Psoas muscle (tissue), 8 donors: ENCODE measurements around the gene TNPO1. TPM values are rescaled to one million over a fixed set of nuclear protein-coding genes. Genes with fewer than 3 reads are reported as not detected.

ENCODE experiments used
- ATAC-seq, 4 donors: fragments of 200-7000 bp; cut with Tn5 transposase; one replicate each; pipeline ENCODE4 v1.9.1; 2020; ENCODE audit warnings: moderate library complexity in 3 of 4, mild to moderate bottlenecking in 2 of 4
- DNase-seq, 2 donors: peaks; one replicate each; pipeline ENCODE4 v3.0.0-alpha.2; 2020
- H3K27ac ChIP-seq: fragments of 200-600 bp; one replicate; pipeline ENCODE4 v1.8.0; 2022
- H3K27me3 ChIP-seq, 3 donors: fragments of 200-600 bp in 1 of 3; one replicate each; pipeline versions ENCODE4 v1.6.1 to v1.8.0; 2013 to 2022; ENCODE audit warnings: low read length in 2 of 3, mild to moderate bottlenecking in 2 of 3, moderate library complexity in 1 of 3; ENCODE audit not compliant: insufficient read depth in 3 of 3
- H3K36me3 ChIP-seq, 2 donors: fragments of 200-600 bp in 1 of 2; one replicate each; pipeline versions ENCODE4 v1.6.1 to v1.8.0; 2013 to 2022; ENCODE audit warnings: low read depth in 1 of 2, mild to moderate bottlenecking in 1 of 2, moderate library complexity in 1 of 2; ENCODE audit not compliant: insufficient read depth in 1 of 2
- H3K4me1 ChIP-seq: fragments of 200-600 bp; one replicate; pipeline ENCODE4 v1.8.0; 2022
- H3K4me3 ChIP-seq: fragments of 200-600 bp; one replicate; pipeline ENCODE4 v1.8.0; 2022; ENCODE audit warnings: mild to moderate bottlenecking
- H3K9me3 ChIP-seq: fragments of 200-600 bp; one replicate; pipeline ENCODE4 v1.8.0; 2022
- CTCF ChIP-seq: fragments of 200-600 bp; IDR thresholded peaks from one replicate; pipeline ENCODE4 v1.8.0; 2022; ENCODE audit warnings: antibody characterized with exemption
- WGBS, 3 donors: extraction: QIAGEN DNeasy Blood & Tissue Kit; methylation state at CpG; one replicate each; pipeline versions ENCODE4 v1.1.6 to v1.1.7; 2013; 5-methylcytosine and 5-hydroxymethylcytosine counted together
- intact Hi-C, 2 donors: fragments of 100-400 bp; cut with DNase I; formaldehyde crosslinking; loops; one replicate each; pipeline versions ENCODE4 v1.11.0 to v1.14.2; 2022
- polyA plus RNA-seq, 3 donors: library from polyadenylated mRNA; stranded (reverse); fragments of 200-250 nt; gene quantifications; one replicate each; pipeline ENCODE4 v1.2.3, GENCODE V29; 2013
- total RNA-seq, 4 donors: library from RNA; stranded (reverse); fragmentation: NEBNext Ultra II Directional in 2 of 4; extraction: Animal tissue kit (Norgen Biotek cat#: 25700) in 2 of 4; gene quantifications; one replicate each; pipeline versions ENCODE4 v1.2.1 to v1.2.4, GENCODE V29; 2021 to 2023
- donor health status: healthy with polysubstance abuse.
- donor health status: DM: no; HTN: no; CAD: no; lungs with moderate emphysema.
- donor health status: Bipolar disorder and iron deficiency.
- donor health status: healthy.
- donor health status: DM: yes; HTN: yes; CAD: no.
- donor health status: DM: no; HTN: no; CAD: no.
- donor health status: DM: no; HTN: no; CAD: no.
- donor health status: DM: yes; HTN: yes; CAD: no.

TNPO1 gene
- total and polyA plus RNA-seq, 7 donors: 15.0 to 115 (median 75.0) TPM

- intact Hi-C loops: no loop called here
- peak; percentile 81 to 91 for DNase-seq
- WGBS, 3 donors: 1 to 4% (median 1%) methylated on average over 32 to 33 of the region's 33 CpGs
- peak overlapping the region; percentile 96 for H3K27ac ChIP-seq
- no peaks in the 10 kb centered on the region for H3K36me3 ChIP-seq
- H3K27me3 ChIP-seq: no peaks in the 10 kb centered on the region
- peak; percentile 61 to 77 (median 68) for ATAC-seq
- H3K4me1 ChIP-seq: peaks cover 29% of the 10 kb centered on the region
- no peak for TF ChIP-seq CTCF
- H3K4me3 ChIP-seq: peak overlapping the region; percentile 86
- no peaks in the 10 kb centered on the region for H3K9me3 ChIP-seq
These were observed 138.8 kb downstream of the TNPO1 start for GRCh38 chr5:72955143-72955767.

GRCh38 chr5:72955768-72956323 lies 139.4 kb downstream of the TNPO1 start, which contains the start of gene FCHO2:
TSS of gene FCHO2 (plus strand) at chr5:72956041. CDS start at chr5:72956097, 56 bp downstream.
- Histone ChIP-seq H3K36me3 (no peaks in the 10 kb centered on the region), H3K27ac (peak within 1 kb of the TSS; percentile 96), H3K4me1 (peaks cover 29% of the 10 kb centered on the region), H3K9me3 (no peaks in the 10 kb centered on the region), H3K4me3 (peak within 1 kb of the TSS; percentile 86), H3K27me3 (no peaks in the 10 kb centered on the region)
- 0 to 1% (median 0%) methylated on average over 41 to 64 of the region's 64 CpGs for WGBS, 3 donors
- ATAC-seq (peak; percentile 95 to 97 (median 96)), DNase-seq (peak; percentile 99 to 100)
- intact Hi-C loops: no loop called here
- peak; percentile 76 for TF ChIP-seq CTCF

- peak overlapping the region; percentile 96 for H3K27ac ChIP-seq
- DNase-seq (peak; percentile 43 to 78), ATAC-seq (peak in 3 of 4 donors; percentile 1 to 67 (median 60))
- no peak for TF ChIP-seq CTCF
- H3K4me1 ChIP-seq: peaks cover 29% of the 10 kb centered on the region
- no peaks in the 10 kb centered on the region for H3K36me3 ChIP-seq
- peak overlapping the region; percentile 86 for H3K4me3 ChIP-seq
- 0 to 2% (median 1%) methylated on average over 19 to 51 of the region's 51 CpGs for WGBS, 3 donors
- no peaks in the 10 kb centered on the region for H3K27me3 ChIP-seq
- intact Hi-C loops: no loop called here
- H3K9me3 ChIP-seq: no peaks in the 10 kb centered on the region
These were observed 140.1 kb downstream of the TNPO1 start for GRCh38 chr5:72956324-72957140.

GRCh38 chr5:72957337-72957736 lies 140.9 kb downstream of the TNPO1 start:
- ATAC-seq (no peak), DNase-seq (no peak)
- 59 to 86% (median 79%) methylated on average over 1 of the region's 1 CpG for WGBS, 3 donors
- Histone ChIP-seq H3K9me3 (no peaks in the 10 kb centered on the region), H3K27me3 (no peaks in the 10 kb centered on the region), H3K27ac (peak overlapping the region; percentile 96), H3K4me1 (peaks cover 29% of the 10 kb centered on the region), H3K4me3 (peak overlapping the region; percentile 86), H3K36me3 (no peaks in the 10 kb centered on the region)
- intact Hi-C loops: no loop called here
- TF ChIP-seq CTCF: no peak
